GM12892 (cell line): Measurements from ENCODE around the gene SYT12.

Source experiments
- POLR2A ChIP-seq: IDR thresholded peaks from 2 replicates; pipeline ENCODE4 v1.6.1; 2011; ENCODE audit warnings: low read depth, low read length, control low read depth
- TAF1 ChIP-seq: IDR thresholded peaks from 2 replicates; pipeline ENCODE4 v1.6.1; 2011; ENCODE audit warnings: low read depth, mild to moderate bottlenecking, control low read depth, low read length, borderline replicate concordance

DNA sequence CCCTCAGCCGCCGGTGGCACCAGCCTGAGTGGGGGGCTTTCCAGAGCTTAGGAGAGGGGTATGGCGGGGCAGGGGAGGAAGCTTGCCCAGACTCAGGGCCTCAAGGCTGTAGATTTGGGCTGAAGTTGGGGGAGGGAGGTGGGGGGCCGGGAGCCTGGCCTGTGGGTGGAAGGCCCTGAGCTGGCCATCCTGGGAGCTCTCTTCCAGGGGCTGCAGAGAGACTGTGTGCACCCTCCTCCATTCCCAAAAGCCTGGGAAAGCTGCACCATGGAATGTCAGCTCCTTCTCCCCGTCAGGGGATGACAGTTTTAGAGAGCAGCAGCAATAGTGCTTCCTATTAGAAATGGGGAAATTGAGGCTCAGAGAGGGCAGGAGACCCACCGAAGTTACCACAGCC, 1.0 kb downstream of the SYT12 start:
- TF ChIP-seq POLR2A (no peak), TAF1 (no peak)
